NCI-H82 treated with DMSO at 0.1 percent for 48 hours (cell line): Measurements from ENCODE around the gene MAL.
"Not testable (repeated sequence)": the region's sequence is repeated elsewhere in the genome, so short reads cannot be mapped to it uniquely, and the experiment has no call there.

Experiments used
- DNase-seq: peaks from one replicate; lab custom pipeline; 2025; ENCODE audit not compliant: unreplicated experiment; lab: John Stamatoyannopoulos, UW

Gene MAL

GRCh38 chr2:95032341-95032740 lies 6.8 kb downstream of the MAL start:
- DNase-seq, result no peak

GRCh38 chr2:95032868-95033603 lies 7.5 kb downstream of the MAL start:
- DNase-seq, result no peak

GRCh38 chr2:95034221-95034620 lies 8.7 kb downstream of the MAL start:
- no peak for DNase-seq

GRCh38 chr2:95034818-95035217 lies 9.3 kb downstream of the MAL start:
- DNase-seq, result no peak

- DNase-seq, result no peak
Observed at GRCh38 chr2:95036596-95037383, 11.3 kb downstream of the MAL start.

- DNase-seq, result no peak
Observed at GRCh38 chr2:95037384-95037839, 11.9 kb downstream of the MAL start.

GRCh38 chr2:95037841-95038585 lies 12.5 kb downstream of the MAL start:
- not testable (repeated sequence) for DNase-seq

GRCh38 chr2:95038635-95039298 lies 13.3 kb downstream of the MAL start:
- DNase-seq, result no peak

- no peak for DNase-seq
Observed at GRCh38 chr2:95039363-95039762, 13.9 kb downstream of the MAL start.

- DNase-seq, result no peak
Observed at GRCh38 chr2:95039978-95040377, 14.5 kb downstream of the MAL start.

GRCh38 chr2:95040426-95040825 lies 14.9 kb downstream of the MAL start:
- no peak for DNase-seq

GRCh38 chr2:95041060-95041823 lies 15.7 kb downstream of the MAL start:
- no peak for DNase-seq

- no peak for DNase-seq
Observed at GRCh38 chr2:95041824-95042442, 16.4 kb downstream of the MAL start.

GRCh38 chr2:95042472-95043271 lies 17.2 kb downstream of the MAL start:
- no peak for DNase-seq

- no peak for DNase-seq
Observed at GRCh38 chr2:95043300-95044093, 18.0 kb downstream of the MAL start.

GRCh38 chr2:95044601-95045000 lies 19.1 kb downstream of the MAL start:
- no peak for DNase-seq

GRCh38 chr2:95046371-95047112 lies 21.0 kb downstream of the MAL start:
- no peak for DNase-seq
